OCI-LY3 (cell line): ENCODE results near the gene KCNQ1.

Experiments used
- EZH2phosphoT487 ChIP-seq: fragments of 200-600 bp; shearing (Covaris generic); IDR thresholded peaks from 2 replicates; pipeline ENCODE4 v1.6.1; 2018; ENCODE audit warnings: antibody characterized with exemption, mixed run types, low read depth
- TF ChIP-seq, protein P1 (sequence below): fragments of 200-600, 300-600 bp; sonication (generic); IDR thresholded peaks from 2 replicates; pipeline ENCODE4 v1.5.1; 2014; ENCODE audit warnings: antibody characterized with exemption, low read length, low read depth

DNA sequence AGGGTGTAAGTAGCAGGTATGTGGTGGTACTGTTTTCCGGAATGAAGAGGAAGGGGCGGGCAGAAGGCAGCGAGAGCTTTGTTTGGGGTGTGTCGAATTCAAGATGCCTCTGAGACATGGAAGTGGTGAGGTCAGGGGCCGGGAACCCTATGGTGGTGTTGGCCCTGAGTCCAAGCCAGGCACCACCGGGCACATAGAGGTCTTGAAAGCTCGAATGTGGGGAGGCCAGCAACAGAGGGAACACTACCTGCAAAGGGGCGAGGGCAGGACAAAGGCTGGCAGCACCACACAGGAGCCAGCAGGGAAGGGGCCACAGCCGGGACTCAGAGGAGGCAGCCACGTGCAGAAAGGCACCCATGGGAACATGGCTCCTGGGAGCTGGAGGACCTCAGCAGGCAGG is 383.0 kb downstream of the KCNQ1 start:
- TF ChIP-seq, protein P1, sequence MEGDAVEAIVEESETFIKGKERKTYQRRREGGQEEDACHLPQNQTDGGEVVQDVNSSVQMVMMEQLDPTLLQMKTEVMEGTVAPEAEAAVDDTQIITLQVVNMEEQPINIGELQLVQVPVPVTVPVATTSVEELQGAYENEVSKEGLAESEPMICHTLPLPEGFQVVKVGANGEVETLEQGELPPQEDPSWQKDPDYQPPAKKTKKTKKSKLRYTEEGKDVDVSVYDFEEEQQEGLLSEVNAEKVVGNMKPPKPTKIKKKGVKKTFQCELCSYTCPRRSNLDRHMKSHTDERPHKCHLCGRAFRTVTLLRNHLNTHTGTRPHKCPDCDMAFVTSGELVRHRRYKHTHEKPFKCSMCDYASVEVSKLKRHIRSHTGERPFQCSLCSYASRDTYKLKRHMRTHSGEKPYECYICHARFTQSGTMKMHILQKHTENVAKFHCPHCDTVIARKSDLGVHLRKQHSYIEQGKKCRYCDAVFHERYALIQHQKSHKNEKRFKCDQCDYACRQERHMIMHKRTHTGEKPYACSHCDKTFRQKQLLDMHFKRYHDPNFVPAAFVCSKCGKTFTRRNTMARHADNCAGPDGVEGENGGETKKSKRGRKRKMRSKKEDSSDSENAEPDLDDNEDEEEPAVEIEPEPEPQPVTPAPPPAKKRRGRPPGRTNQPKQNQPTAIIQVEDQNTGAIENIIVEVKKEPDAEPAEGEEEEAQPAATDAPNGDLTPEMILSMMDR: no peak
- no peak for TF ChIP-seq EZH2phosphoT487
